ENCODE measurements around the gene FBXL7.

The FBXL7 gene

GRCh38 chr5:15506146-15506545 lies 6.2 kb downstream of the FBXL7 start:
- DNase-seq = no peak

- no peak for DNase-seq
Observed at GRCh38 chr5:15506897-15507296, 6.9 kb downstream of the FBXL7 start.

DNA sequence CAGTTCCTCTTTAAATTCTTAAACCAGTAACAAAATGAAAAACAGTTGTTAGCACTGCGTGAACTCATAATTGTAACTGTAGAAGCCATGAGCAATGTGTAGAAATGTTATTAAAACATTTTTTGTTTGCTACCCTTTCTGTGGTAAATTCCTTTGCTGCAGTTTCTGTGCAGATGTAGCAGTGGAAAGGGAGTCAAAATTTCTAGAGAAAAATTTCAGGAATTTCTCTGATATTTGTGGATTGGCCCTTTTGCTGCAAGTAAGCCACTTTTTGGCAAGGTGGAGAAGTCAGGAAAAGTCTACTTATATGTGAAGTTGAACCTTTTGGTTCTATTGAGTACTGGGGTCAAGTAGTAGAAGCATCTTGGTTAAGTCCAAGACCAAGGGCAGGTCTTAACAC lies 10.1 kb downstream of the FBXL7 start:
- no peak for DNase-seq

DNA sequence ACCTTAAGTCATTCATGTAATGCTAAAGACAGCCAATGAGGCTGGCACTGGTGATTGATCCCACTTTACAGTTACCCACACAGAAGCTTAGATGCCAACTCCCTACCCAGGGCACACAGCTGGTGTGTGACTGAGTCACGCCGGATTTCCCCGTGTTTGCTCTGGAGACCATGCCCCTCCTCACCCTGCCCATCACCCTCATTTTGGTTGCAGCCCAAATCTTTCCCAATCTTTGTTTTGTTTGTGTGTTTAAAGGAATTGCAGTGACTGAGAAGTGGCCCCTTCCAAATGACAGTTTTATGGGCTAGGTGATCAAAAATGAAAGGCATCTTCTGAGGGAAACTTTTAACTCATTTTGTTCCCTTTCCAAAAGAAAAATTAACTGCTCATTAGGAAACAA lies 10.9 kb downstream of the FBXL7 start:
- DNase-seq = no peak

DNA sequence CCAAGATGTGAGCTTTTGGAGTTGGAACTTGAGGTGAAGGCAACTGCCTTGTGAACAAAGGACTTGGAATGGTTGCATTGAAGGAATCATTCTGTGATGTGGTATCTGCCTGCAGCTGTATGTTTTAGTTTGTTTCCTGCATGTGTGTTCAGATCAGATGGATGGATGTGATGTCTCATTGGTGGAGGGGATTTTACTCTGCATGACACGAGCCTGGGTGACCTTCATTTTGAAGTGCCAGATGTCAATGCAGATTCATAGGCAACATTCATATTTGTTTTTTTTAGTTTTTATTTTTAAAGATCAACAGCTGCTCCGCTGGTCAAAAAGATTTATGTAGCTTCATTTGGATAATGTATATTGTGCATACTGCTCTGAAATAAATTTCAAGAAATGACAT lies 13.5 kb downstream of the FBXL7 start:
- DNase-seq = no peak

DNA sequence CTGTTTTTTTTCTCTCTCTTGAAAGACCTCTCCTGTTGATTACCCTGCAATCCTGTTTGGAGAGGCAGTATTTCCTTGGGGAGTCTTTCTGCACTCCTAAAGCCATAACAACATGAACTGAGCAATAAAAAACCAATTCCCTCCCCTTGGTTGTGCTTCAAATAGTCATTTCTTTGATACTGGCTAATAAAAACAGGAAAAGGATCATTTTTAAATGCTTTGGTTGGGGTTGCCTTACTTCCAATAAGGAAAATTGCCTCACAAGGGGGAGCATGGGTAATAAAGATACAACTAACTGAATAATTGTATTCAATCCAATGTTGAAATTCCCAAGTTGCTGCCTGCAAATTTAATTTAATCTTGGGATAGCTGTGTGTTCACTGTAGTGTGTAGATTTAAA lies 13.9 kb downstream of the FBXL7 start:
- no peak for DNase-seq

- DNase-seq = no peak
Observed at GRCh38 chr5:15515229-15515628, 15.2 kb downstream of the FBXL7 start.

DNA sequence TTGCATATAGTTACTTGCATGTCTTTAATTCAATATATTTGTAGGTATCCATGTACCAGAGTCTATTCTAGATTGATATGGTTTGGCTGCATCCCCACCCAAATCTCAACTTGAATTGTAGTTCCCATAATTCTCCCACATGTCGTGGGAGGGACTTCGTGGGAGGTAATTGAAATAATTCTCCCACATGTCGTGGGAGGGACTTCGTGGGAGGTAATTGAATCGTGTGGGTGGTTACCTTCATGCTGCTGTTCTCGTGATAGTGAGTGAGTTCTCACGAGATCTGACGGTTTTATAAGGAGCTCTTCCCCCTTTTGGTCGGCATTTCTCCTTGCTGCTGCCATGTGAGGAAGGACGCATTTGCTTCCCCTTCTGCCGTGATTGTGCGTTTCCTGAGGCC lies 16.5 kb downstream of the FBXL7 start:
- DNase-seq = no peak

GRCh38 chr5:15518786-15519185 lies 18.8 kb downstream of the FBXL7 start:
- no peak for DNase-seq

DNA sequence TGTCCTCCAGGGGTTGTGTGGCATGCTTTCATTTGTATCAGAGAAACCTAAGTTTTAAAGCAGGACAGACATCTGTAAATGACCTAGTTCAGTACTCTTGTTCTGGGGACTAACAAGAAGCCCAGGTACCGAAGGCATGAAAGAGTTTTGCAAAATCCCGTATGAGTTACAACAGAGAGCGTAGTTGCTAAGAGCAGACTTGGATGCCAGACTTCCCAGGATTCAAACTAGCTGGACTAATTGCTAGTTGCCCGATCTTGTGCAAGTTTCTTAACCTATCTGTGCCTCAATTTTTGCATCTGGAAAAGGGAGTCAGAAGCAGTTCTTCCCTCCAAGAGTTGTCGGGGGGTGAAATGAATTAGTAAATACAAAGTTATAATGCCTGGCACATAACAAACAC lies 20.9 kb downstream of the FBXL7 start:
- DNase-seq = no peak

GRCh38 chr5:15521381-15522186 lies 21.6 kb downstream of the FBXL7 start:
- DNase-seq = peak in 1 of 2 experiments; percentile 16

GRCh38 chr5:15522187-15522520 lies 22.2 kb downstream of the FBXL7 start:
- DNase-seq = peak in 1 of 2 experiments; percentile 25

GRCh38 chr5:15524712-15525111 lies 24.7 kb downstream of the FBXL7 start:
- DNase-seq = no peak

GRCh38 chr5:15525703-15526275 lies 25.8 kb downstream of the FBXL7 start:
- no peak for DNase-seq

DNA sequence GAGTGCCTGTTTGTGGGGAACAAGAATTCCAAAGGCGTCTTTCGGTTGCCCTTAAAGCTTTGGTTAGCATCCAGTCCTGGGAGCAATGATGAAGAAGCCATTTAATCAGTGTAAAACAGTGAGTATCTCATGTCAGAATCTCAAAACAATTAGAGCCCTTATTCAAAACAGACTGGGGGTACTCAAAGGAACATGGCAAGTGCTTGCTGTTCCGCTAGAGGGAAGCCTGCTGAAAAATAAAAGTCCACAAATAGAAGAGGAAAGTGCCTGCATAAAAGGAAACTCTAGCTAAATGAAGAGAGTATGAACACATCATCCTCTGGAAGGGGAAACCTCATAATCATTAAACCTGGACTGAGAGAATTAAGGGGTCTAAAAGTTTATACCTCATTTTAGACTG lies 26.4 kb downstream of the FBXL7 start:
- no peak for DNase-seq

GRCh38 chr5:15528476-15528875 lies 28.5 kb downstream of the FBXL7 start:
- no peak for DNase-seq

GRCh38 chr5:15529013-15529412 lies 29.0 kb downstream of the FBXL7 start:
- no peak for DNase-seq

GRCh38 chr5:15529821-15530220 lies 29.8 kb downstream of the FBXL7 start:
- DNase-seq = no peak

- DNase-seq = no peak
Observed at GRCh38 chr5:15533129-15533893, 33.3 kb downstream of the FBXL7 start.

DNA sequence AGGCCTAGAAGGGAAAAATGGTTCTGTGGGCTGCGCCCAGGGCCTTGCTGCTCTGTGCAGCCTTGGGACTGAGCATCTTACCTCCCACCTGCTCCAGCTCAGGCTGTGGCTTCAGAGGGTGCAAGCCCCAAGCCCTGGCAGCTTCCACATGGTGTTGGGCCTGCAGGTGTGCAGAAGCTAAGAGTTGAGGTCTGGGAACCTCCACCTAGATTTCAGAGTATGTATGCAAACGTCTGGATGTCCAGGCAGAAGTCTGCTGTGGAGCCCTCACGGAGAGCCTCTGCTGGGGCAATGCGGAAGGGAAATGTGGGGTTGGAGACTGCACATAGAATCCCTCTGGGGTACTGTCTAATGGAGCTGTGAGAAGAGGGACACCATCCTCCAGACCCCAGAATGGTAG lies 36.0 kb downstream of the FBXL7 start:
- DNase-seq = no peak

DNA sequence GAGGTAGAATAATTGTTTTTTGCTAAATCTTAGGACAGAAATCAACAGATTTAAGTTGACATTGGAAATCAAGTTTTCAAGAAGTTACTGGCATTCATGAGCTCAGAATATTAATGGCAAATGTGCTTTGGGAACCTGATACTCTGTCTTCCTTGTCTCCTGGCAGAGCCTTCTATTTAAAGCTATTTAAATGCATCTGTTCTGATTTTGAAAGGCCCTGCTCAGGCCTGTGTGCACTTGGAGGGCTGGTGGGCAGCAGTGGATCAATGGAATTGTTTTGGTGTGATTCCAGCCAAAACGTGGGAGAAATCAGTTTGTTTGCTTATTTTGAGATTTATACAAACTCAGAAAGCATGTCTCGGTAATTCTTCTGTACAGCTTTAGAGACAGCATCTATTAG lies 38.5 kb downstream of the FBXL7 start:
- peak; percentile 23 to 71 for DNase-seq

GRCh38 chr5:15539951-15540350 lies 40.0 kb downstream of the FBXL7 start:
- no peak for DNase-seq

DNA sequence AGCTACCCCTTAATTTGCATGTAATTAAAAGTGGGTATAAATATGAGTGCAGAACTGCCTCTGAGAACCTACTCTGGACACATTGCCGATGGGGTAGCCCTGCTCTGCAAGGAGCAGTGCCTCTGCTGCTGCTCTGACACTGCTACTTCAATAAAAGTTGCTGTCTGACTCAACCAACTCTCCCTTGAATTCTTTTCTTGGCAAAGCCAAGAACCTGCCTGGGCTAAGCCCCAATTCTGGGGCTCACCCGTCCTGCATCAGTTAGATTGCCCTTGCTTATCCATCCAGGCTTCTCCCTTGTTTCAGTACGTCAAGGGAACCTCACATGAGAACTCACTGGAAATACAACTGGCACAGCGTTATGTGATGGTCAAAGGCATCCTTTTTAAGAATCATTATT lies 44.1 kb downstream of the FBXL7 start:
- DNase-seq = no peak

GRCh38 chr5:15545082-15545481 lies 45.1 kb downstream of the FBXL7 start:
- no peak for DNase-seq
